Umbilical cord (tissue), 2 donors: ENCODE measurements around the gene GPC1. TPM values are rescaled to one million over a fixed set of nuclear protein-coding genes. Genes with fewer than 3 reads are reported as not detected.

ENCODE experiments used
- DNase-seq: peaks from one replicate; pipeline ENCODE4 v3.0.0-alpha.2; 2015; ENCODE audit warnings: low spot score
- total RNA-seq: library from RNA; depleted of rRNA; stranded (reverse); fragments of >200 nt; gene quantifications from one replicate; pipeline ENCODE4 v1.2.3, GENCODE V29; 2014; ENCODE audit warnings: low replicate concordance; ENCODE audit not compliant: insufficient read depth

GPC1 gene
- total RNA-seq, 1 donor from 2014 or later, result 29.9 TPM

DNA sequence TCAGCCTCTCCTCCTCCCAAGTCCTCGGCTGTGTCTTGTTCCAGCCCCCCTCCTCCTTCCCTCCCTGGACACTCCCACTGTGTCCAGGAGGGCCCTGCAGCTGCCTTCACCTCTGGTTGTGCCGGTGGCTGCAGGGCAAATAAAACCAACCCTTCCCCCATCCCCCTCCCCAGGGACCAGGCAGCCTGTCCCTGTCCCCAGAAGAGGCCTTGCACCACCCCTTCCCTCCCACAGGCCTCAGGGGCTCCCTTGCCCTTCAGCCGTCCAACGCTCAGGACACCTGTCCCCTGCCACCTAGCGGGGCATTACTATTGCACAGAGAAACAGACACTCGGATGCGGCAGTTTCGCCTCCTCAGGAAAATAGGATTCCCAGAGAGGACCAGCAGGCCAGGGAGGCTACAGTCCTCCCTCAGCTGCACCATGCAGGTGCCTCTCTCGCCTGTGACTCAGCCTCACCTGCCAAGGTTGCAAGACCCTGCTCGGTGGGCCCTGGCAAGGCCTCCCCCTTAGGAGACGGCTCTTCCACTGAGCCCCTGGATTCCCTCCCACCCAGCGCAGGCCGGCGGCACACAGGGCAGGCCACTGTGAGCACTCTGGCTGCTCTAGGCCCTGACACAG is 5.5 kb upstream of the GPC1 start:
- DNase-seq, result no peak

GRCh38 chr2:240430595-240430994 is 4.9 kb upstream of the GPC1 start:
- no peak for DNase-seq

DNA sequence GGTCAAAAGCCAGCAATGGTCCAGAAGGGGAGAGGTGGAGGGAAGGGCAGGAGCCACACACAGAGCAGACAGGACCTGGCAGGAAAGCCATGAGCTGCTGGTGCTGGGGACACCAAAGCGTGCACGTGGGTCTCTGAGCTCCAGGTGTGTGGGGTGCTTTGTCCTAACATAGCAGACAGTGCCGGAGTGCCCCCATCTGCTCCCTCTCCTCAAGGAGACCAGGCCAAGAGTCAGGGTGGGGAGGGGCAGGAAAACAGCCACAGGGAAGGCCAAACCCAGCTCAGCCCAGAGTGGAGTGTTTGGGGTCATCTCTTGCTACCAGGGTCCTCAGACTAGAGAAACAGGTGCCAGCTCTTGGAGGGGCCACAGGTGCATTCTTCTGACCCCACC is 4.2 kb upstream of the GPC1 start:
- no peak for DNase-seq

DNA sequence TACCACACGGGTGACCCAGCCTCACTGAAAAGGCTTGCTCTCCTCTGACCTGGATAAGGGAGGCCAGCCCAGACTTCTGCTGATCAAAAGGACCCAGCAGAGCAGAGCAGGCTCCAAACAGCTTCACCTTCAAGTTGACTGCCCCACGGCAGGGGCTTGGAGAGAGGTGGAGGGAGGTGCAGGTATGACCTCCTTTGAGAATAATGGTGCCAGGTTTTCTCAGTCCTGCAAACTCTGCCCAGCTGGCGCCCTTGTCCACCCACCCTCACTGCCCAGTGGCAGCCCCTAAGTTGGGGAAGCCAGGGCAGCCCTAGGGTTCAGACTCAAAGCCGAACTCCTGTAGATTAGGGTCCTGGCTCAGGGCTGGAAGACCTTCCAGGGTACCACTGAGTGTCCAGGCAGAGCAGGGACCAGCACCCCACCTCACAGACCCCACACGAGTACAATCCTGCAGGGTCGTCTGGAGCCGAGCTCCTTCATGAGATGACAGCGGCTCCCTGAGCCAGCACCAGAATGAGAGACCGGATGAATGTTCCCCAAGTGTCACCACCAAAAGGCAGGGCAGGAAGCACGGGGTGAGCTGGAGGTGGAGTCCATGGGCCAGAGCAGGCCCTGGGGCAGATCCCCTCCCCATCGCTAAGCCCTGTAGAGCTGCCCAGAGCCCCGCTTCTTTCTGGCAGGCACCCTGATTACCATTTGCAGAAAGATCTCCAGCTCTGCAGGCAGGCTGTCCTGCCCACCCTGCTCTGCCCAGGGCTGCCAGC is 3.6 kb upstream of the GPC1 start:
- no peak for DNase-seq

- no peak for DNase-seq
Observed at GRCh38 chr2:240432430-240432819, 3.0 kb upstream of the GPC1 start.

- no peak for DNase-seq
Observed at GRCh38 chr2:240432820-240433801, 2.4 kb upstream of the GPC1 start.

GRCh38 chr2:240433973-240434727 is 1.3 kb upstream of the GPC1 start:
- peak; percentile 84 for DNase-seq

- peak; percentile 93 for DNase-seq
Observed at GRCh38 chr2:240434728-240435456, 571 bp upstream of the GPC1 start.

DNA sequence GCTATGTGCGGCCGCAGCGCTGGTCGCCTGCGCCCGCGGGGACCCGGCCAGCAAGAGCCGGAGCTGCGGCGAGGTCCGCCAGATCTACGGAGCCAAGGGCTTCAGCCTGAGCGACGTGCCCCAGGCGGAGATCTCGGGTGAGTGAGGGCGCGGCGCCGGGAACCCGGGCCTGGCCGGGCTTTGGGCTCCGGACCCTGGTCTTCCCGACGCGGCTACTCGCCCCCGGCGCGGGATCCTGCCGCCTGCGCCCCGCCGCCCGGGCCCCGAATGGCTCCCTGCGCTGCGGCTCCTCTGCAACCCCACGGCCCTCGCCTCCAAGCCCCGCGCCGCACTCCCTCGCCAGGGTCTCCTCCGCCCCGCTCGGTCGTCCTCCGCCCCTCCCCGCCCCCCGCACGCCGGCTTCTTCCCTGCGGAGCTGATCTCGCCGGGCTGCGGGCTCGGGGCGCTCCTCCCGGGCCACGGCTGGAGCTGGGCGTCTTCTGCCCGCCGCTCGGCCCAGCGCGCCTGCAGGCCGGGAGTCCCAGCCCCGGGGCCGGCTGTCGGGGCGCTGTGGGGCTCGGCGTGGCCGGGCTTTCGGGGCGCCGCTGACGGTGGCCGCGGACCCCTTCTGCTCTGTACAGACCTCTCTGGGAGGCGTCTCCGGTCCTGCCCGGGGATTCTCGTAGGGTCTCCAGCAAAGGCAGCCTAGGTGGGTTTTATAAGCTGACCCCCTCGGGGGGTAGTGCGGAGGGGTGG is 652 bp downstream of the GPC1 start:
- DNase-seq, result no peak

DNA sequence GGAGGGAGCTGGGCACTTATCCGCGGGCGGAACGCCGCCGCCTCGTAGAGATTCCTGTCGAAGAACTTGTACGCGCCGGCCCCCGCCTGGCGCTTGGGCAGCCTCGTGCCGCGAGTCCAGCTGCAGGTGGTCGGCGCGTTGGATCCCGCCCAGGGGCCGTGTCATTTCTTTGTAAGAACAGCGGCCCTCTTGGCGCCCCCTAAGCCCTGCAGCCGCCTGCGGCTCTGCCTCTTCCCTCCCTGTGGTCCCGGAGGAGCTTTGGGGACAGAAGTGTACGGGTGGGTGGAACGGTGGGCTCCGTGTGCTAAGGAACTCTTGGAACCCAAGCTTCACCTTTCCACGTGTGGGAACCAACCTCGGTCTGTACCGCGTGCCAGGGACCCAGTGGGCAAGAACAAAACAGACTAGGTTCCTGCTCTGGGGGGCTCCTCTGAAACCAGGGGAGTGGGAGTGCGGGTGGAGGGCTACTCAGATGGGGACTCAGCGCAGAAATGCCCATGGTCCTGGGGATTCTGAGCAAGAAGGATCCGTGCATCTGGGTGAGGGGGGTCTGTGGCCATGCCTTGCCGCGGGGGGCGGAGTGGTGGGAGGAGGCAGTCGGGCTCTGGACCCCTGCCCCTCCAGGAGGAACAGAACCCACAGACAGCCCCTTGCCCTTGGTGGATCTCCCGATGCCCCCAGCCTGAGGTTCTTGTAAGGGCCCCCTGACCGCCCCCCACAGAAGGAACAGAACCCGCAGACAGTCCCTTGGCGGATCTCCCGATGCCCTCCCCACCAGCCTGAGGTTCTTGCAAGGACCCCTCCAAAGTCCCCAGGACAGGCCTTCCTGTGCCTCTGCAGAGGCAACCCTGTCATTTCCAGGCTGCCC is 1.5 kb downstream of the GPC1 start:
- DNase-seq, result peak; percentile 58

DNA sequence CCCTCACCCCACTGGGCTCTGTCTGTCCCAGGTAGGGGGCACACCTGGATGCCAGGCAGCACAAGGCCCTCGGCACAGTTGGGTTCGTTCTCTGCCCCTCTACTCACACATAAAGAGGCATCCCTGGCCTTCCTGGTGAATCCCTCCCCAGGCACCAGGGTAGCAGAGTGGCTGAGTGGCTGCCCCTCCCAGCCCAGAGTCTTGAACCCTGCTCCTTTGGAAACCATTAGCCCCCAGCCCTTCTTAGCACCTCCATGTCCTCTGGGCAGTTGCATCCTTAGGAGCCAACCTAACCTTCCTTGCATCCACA is 2.0 kb downstream of the GPC1 start:
- DNase-seq, result no peak

DNA sequence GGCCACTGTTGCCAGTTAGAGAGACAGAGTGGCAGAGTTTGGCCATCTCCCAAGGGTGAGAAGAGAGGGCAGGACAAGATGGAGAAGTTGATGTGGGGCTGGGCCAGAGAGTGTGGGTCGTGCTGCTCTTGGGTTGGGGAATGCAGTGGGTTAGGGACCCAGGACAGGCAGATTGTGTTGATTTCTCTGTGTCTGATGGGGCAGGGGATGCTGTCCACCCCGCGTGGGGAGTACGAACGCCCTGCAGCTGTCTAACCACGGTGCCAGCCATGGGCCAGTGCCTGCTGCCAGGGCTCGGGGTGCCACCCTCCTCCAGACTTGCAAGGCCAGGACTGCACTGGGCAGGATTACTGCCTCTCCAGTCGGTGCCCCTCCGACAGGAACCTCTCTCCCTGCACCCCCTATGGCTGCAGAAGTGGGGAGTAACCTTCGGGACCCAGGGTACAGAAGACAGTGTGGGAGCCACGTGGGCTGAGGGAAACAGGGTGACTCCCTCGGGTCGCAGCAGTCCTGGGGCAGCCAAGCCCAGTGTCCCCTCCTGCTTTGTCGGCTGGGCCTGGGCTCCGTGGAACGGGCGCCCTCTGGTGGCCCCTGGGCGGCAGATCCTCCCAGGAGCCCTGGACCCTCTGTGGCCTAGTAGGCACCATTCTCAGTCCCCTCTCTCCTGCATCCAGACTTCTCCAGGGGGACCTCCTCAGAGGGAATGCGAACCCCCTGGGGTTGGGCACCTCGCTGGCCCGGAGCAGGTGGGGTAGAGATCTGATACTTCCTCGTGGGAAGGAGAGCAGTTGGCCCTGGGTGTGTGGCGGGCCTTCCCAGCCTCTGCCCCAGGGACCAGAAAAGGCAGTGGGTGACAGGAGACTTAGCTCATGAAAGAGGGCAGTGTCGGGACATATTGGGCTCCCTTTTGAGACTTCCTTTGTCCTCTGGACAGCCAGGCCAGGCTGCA is 2.7 kb downstream of the GPC1 start:
- peak; percentile 74 for DNase-seq

- DNase-seq, result no peak
Observed at GRCh38 chr2:240438810-240439697, 3.6 kb downstream of the GPC1 start.

GRCh38 chr2:240439698-240440151 is 4.3 kb downstream of the GPC1 start:
- DNase-seq, result no peak

DNA sequence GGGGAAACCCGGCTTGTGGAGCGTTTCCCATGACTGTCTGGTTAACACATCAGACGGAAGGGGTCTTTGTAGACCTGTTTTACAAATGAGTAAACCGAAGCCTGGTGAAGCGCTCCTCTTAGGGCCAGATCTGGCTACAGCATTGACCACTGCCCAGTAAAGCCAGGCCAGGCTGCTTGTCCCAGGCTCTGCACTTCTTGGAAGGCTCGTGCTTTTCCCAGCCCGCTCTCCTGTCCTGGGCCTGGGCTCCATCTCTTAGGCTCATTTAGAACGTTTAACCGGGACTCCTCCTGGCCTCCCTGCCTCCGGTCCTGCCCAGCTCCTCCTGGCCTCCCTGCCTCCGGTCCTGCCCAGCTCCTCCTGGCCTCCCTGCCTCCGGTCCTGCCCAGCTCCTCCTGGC is 4.8 kb downstream of the GPC1 start:
- DNase-seq, result no peak

- no peak for DNase-seq
Observed at GRCh38 chr2:240440704-240441320, 5.3 kb downstream of the GPC1 start.
